Measurements from ENCODE around the gene ESPL1.

GRCh38 chr12:53245286-53245685 lies 22.8 kb upstream of the ESPL1 start:
- no peak for TF ChIP-seq ZNF274 (IDR thresholded peaks at IDR 0.05; ENCODE audit: low read depth, low read length)
- TF ChIP-seq YY1 (IDR thresholded peaks at IDR 0.05; ENCODE audit: insufficient read depth, insufficient read length): no peak

Data from NT2/D1 (cell line).